Astrocyte of the cerebellum (primary cell): ENCODE results near the gene CSNK1D.

Experiments used
- DNase-seq: peaks from one replicate; pipeline ENCODE4 v3.0.0-alpha.2; 2011; ENCODE audit warnings: low read depth
- H3K4me3 ChIP-seq: 2 replicates; pipeline ENCODE4 v1.5.1; 2011; ENCODE audit warnings: mild to moderate bottlenecking, low read depth, low read length, moderate library complexity
- CTCF ChIP-seq: IDR thresholded peaks from 2 replicates; pipeline ENCODE4 v1.5.1; 2012; ENCODE audit warnings: low read length, low read depth, moderate library complexity, mild to moderate bottlenecking; ENCODE audit errors: missing control alignments
- in situ Hi-C: cut with HindIII; loops from 2 replicates; pipeline ENCODE4 v1.10.0; 2017; ENCODE audit warnings: low sequenced_read_pairs

CSNK1D gene

GRCh38 chr17:82245134-82246039, 28.1 kb downstream of the CSNK1D start:
- no peak overlapping the region for H3K4me3 ChIP-seq
- in situ Hi-C loops = no loop called here
- no peak for TF ChIP-seq CTCF
- DNase-seq = no peak

GRCh38 chr17:82244413-82245133, 28.9 kb downstream of the CSNK1D start:
- in situ Hi-C loops = no loop called here
- no peak overlapping the region for H3K4me3 ChIP-seq
- TF ChIP-seq CTCF = peak; percentile 41
- no peak for DNase-seq

GRCh38 chr17:82243648-82244412, 29.7 kb downstream of the CSNK1D start:
- no peak for TF ChIP-seq CTCF
- DNase-seq = no peak
- no peak overlapping the region for H3K4me3 ChIP-seq
- in situ Hi-C loops = no loop called here

- peak; percentile 71 for DNase-seq
- no peak overlapping the region for H3K4me3 ChIP-seq
- in situ Hi-C loops = no loop called here
- no peak for TF ChIP-seq CTCF
These were observed 30.4 kb downstream of the CSNK1D start for GRCh38 chr17:82242977-82243647.

- no peak for DNase-seq
- H3K4me3 ChIP-seq = no peak overlapping the region
- in situ Hi-C loops = no loop called here
- no peak for TF ChIP-seq CTCF
These were observed 30.9 kb downstream of the CSNK1D start for GRCh38 chr17:82242698-82242976.
